ENCODE results near the gene WFIKKN2. TPM values are rescaled to one million over a fixed set of nuclear protein-coding genes. Genes with fewer than 3 reads are reported as not detected.

The WFIKKN2 gene
- polyA plus RNA-seq, 2 of the 4 experiments (the other 2 are of a cell fraction): not detected

DNA sequence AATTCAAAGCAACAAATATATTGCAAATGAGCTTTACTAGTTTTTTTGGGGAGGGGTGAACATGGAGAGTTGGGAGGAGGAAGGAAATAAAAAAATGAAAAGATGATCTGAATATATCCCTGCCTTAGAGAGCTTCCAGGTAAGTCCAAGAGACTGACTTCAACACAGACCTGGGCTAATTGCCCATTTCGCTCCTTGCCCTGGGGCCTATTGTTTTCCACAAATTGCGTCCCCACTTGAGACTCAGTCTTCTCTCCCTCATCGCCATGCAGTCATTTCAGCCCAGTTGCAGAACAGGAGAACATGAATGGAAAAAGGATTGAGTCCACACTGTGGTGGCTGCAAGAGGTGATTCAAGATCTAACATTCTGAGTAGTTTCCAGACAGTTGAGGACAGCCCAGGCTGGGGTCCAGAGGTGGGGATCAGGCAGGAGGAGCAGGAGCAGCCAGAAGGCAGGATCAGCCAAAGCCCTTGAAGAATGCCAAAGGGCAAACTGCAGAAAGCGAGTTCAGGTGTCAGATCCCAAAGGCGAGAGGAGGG, 52.4 kb downstream of the WFIKKN2 start (continued):
- TF ChIP-seq, protein P1, sequence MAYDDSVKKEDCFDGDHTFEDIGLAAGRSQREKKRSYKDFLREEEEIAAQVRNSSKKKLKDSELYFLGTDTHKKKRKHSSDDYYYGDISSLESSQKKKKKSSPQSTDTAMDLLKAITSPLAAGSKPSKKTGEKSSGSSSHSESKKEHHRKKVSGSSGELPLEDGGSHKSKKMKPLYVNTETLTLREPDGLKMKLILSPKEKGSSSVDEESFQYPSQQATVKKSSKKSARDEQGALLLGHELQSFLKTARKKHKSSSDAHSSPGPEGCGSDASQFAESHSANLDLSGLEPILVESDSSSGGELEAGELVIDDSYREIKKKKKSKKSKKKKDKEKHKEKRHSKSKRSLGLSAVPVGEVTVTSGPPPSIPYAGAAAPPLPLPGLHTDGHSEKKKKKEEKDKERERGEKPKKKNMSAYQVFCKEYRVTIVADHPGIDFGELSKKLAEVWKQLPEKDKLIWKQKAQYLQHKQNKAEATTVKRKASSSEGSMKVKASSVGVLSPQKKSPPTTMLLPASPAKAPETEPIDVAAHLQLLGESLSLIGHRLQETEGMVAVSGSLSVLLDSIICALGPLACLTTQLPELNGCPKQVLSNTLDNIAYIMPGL (CRISPR knock-in tag; IDR thresholded peaks at IDR 0.05; ENCODE audit: borderline replicate concordance): no peak
- TF ChIP-seq CBX2 (IDR thresholded peaks at IDR 0.05; ENCODE audit: borderline replicate concordance, low read depth) (no peak), FOSL2 (IDR thresholded peaks at IDR 0.05) (no peak), FOSL2 (CRISPR knock-in tag; IDR thresholded peaks at IDR 0.05) (no peak), NR3C1 (IDR thresholded peaks at IDR 0.05) (no peak)

DNA sequence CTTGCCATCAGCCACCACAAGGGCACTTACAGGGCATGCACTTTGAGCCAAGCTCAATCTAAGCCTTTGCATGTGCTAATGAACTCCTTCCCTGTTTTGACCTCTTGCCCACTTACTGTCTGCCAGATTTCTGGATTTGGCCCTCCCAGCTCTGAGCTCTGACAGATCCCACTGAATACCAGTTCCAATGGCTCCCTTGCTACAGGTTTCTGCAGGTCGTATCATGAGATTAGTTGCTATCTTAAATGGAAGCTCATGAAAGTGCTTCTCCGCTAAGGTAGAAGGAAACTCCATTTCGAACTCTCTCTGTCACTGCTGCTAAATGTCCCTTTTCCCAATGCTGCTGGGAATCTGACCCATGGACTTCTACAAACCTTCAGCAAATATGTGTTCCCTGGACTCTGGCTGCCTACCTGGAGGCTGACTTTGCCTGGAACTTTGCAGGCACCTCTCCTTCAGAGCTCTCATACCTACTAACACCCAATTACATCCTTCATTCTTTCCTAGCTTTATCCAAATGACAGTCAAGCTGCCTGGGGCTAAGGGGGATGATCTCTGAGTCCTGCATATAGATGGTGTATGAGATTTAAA, 54.2 kb downstream of the WFIKKN2 start:
- TF ChIP-seq EP300 (IDR thresholded peaks at IDR 0.05): no peak
- no peak for TF ChIP-seq ELK1 (IDR thresholded peaks at IDR 0.05; ENCODE audit: low read depth, low read length)
- no peak for TF ChIP-seq HEYL (CRISPR knock-in tag; IDR thresholded peaks at IDR 0.05)
- TF ChIP-seq, protein P2, sequence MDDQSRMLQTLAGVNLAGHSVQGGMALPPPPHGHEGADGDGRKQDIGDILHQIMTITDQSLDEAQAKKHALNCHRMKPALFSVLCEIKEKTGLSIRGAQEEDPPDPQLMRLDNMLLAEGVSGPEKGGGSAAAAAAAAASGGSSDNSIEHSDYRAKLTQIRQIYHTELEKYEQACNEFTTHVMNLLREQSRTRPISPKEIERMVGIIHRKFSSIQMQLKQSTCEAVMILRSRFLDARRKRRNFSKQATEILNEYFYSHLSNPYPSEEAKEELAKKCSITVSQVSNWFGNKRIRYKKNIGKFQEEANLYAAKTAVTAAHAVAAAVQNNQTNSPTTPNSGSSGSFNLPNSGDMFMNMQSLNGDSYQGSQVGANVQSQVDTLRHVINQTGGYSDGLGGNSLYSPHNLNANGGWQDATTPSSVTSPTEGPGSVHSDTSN (IDR thresholded peaks at IDR 0.05): no peak
- TF ChIP-seq SREBF2 (IDR thresholded peaks at IDR 0.05): no peak
- TF ChIP-seq ZFP36 (IDR thresholded peaks at IDR 0.05; ENCODE audit: borderline replicate concordance, partially characterized antibody): no peak
- TF ChIP-seq HDAC2 (IDR thresholded peaks at IDR 0.05): no peak
- no peak for TF ChIP-seq ZSCAN20 (CRISPR knock-in tag; IDR thresholded peaks at IDR 0.05)
- no peak for TF ChIP-seq FOSL2 (IDR thresholded peaks at IDR 0.05)
- TF ChIP-seq FOSL2 (CRISPR knock-in tag; IDR thresholded peaks at IDR 0.05): no peak
- no peak for TF ChIP-seq KDM1A (IDR thresholded peaks at IDR 0.05; ENCODE audit: low read depth)
- TF ChIP-seq FOXS1 (CRISPR knock-in tag; IDR thresholded peaks at IDR 0.05): no peak
- no peak for TF ChIP-seq TP53 (CRISPR knock-in tag; IDR thresholded peaks at IDR 0.05)
- no peak for TF ChIP-seq USF2 (IDR thresholded peaks at IDR 0.05)
- TF ChIP-seq POLR2A (IDR thresholded peaks at IDR 0.05; ENCODE audit: low read length): no peak
- FAIRE-seq: no peak
- Histone ChIP-seq H3K4me2 (no peak overlapping the region), H3K4me3 (no peak overlapping the region), H3K27ac (peak overlapping the region; percentile 31 to 71; a peak in 5 of 6 replicates), H3K9me3 (no peaks in the 10 kb centered on the region), H3K4me1 (peaks cover 47% of the 10 kb centered on the region)
- 94% methylated on average over 3 of the region's 3 CpGs for WGBS (ENCODE audit: missing lambda C conversion rate)
- no peak for DNase-seq (ENCODE audit: low read depth in 1 of 2, low spot score in 1 of 2)
- CTCF ChIA-PET: interaction anchor here (1.0 to 2.3 kb wide), 7 partner anchors 9 to 60 kb away, joined by 3 to 6 read pairs (median 3); no protein-coding TSS in a partner anchor
- no peak for ATAC-seq
- POLR2A ChIA-PET: interaction anchor here (1.5 to 11.9 kb wide), 2 partner anchors 23 to 55 kb away, joined by 4 to 133 read pairs; partner anchors contain the start of gene TOB1

Data from A549 (cell line).